PFSK-1 (cell line): Measurements from ENCODE around the gene TRPM2.

ENCODE experiments used
- FOXP2 ChIP-seq: optimal IDR thresholded peaks from 2 replicates; pipeline ENCODE3; 2011; ENCODE audit warnings: borderline replicate concordance, control low read depth, inconsistent platforms; ENCODE audit not compliant: insufficient read depth; ENCODE audit errors: extremely low read length, extremely low read depth
- POLR2AphosphoS5 ChIP-seq: IDR thresholded peaks from 2 replicates; pipeline ENCODE4 v1.6.1; 2012; ENCODE audit warnings: low read depth, mild to moderate bottlenecking, control low read depth, low read length, moderate library complexity
- SIN3A ChIP-seq: IDR thresholded peaks from 2 replicates; pipeline ENCODE4 v1.6.1; 2012; ENCODE audit warnings: mild to moderate bottlenecking, low read length, moderate library complexity, borderline replicate concordance; ENCODE audit not compliant: insufficient read depth
- TAF1 ChIP-seq: IDR thresholded peaks from 2 replicates; pipeline ENCODE4 v1.6.1; 2012; ENCODE audit warnings: low read length, control low read depth, borderline replicate concordance; ENCODE audit not compliant: insufficient read depth
- TF ChIP-seq, protein P1 (sequence below), 2 experiments: IDR thresholded peaks; 2 replicates each; pipeline versions ENCODE4 v1.6.1 to v1.8.0; 2011 to 2012; ENCODE audit warnings: low read depth in 2 of 2, low read length in 2 of 2, control low read depth in 1 of 2, inconsistent platforms in 1 of 2, mild to moderate bottlenecking in 1 of 2, moderate library complexity in 1 of 2; ENCODE audit not compliant: insufficient read depth in 1 of 2

The TRPM2 gene

DNA sequence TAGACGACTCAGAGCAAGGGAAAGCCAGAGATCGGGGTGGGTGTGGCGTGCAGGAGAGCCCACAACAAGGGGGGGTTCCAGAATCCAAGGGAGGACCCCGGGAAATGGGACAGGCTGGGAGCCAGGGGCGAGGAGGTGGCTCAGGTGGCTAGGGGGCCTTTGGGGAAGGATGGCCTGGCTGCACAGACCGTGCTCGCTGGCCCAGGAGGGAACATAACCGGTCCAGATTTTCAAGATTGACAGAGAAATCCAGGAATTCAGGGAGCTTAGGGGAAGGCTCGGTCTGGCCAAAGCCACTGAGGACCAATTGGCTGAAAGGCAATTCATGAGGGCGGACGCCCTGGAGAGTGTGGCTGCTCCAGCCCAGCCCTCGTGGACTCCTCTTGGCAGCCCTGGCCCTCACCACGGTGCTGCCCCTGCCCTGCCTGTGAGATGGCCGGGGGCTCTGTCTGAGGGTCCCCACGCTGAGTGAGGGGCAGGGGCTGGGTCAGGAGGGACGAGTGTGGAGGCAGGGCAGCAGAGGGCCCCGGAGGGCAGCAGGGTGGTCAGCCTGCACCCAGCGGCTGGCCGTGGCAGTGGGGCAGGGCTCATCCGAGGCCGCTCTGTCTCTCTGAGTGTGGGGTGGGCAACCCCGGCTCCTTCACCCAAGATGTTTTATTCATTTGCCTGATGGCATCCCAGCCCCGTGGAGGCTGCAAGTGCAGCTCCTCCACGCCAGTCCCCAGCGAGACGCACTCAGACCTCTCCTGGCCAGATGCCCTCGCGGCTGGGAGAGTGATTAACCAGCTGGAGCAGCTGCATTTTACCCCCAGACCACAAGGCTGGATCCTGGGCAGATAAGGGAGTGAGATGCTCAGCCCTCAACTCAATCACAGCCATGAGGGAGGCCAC, 96.3 kb downstream of the TRPM2 start:
- TF ChIP-seq FOXP2 (no peak), SIN3A (no peak), POLR2AphosphoS5 (no peak), TAF1 (no peak)
- TF ChIP-seq, protein P1, sequence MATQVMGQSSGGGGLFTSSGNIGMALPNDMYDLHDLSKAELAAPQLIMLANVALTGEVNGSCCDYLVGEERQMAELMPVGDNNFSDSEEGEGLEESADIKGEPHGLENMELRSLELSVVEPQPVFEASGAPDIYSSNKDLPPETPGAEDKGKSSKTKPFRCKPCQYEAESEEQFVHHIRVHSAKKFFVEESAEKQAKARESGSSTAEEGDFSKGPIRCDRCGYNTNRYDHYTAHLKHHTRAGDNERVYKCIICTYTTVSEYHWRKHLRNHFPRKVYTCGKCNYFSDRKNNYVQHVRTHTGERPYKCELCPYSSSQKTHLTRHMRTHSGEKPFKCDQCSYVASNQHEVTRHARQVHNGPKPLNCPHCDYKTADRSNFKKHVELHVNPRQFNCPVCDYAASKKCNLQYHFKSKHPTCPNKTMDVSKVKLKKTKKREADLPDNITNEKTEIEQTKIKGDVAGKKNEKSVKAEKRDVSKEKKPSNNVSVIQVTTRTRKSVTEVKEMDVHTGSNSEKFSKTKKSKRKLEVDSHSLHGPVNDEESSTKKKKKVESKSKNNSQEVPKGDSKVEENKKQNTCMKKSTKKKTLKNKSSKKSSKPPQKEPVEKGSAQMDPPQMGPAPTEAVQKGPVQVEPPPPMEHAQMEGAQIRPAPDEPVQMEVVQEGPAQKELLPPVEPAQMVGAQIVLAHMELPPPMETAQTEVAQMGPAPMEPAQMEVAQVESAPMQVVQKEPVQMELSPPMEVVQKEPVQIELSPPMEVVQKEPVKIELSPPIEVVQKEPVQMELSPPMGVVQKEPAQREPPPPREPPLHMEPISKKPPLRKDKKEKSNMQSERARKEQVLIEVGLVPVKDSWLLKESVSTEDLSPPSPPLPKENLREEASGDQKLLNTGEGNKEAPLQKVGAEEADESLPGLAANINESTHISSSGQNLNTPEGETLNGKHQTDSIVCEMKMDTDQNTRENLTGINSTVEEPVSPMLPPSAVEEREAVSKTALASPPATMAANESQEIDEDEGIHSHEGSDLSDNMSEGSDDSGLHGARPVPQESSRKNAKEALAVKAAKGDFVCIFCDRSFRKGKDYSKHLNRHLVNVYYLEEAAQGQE (IDR thresholded peaks at IDR 0.05; ENCODE audit: insufficient read depth in 1 of 2, low read depth in 2 of 2, low read length in 2 of 2), result no peak

DNA sequence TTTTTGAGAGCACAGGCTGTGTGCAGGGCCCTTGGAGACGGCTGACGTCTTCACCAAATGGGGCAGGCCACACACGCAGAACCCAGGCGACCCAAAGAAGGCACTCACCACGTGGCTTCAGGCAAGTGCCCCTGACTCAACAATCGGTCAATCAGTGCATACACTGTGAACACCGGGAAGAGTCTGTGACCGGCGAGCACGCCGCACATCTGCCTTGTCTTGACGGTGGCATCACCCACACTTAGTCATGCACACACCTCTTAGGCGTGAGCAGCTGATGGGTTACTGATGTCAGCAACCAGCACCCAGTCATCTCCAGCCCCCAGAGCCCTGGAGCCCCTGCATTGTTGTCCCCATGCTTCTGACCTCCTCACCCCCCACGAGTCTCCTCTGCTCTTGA, 97.0 kb downstream of the TRPM2 start:
- TF ChIP-seq TAF1, result no peak
- no peak for TF ChIP-seq POLR2AphosphoS5
- no peak for TF ChIP-seq SIN3A
- TF ChIP-seq, protein P1 (IDR thresholded peaks at IDR 0.05; ENCODE audit: insufficient read depth in 1 of 2, low read depth in 2 of 2, low read length in 2 of 2), result no peak
- TF ChIP-seq FOXP2, result no peak

DNA sequence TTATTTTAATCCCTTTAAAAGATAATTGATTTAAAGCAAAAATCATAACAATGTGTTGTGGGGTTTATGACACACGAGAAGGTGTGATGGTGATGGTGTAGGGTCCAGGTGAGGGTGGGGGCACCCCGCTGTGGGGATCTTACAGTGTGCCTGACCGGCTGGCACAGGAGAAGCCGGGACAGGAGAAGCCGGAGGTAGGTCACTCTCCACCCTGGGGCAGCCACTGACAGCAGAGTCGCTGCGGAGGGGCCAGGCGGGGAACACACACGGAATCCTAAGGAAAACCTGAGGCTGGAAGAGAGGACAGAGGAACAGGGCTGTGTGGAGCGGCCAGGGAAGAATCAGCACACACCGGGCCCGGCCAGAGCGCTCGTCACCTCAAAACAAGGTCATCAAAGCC, 97.6 kb downstream of the TRPM2 start:
- no peak for TF ChIP-seq SIN3A
- no peak for TF ChIP-seq POLR2AphosphoS5
- TF ChIP-seq, protein P1 (IDR thresholded peaks at IDR 0.05; ENCODE audit: insufficient read depth in 1 of 2, low read depth in 2 of 2, low read length in 2 of 2), result no peak
- no peak for TF ChIP-seq FOXP2
- no peak for TF ChIP-seq TAF1

DNA sequence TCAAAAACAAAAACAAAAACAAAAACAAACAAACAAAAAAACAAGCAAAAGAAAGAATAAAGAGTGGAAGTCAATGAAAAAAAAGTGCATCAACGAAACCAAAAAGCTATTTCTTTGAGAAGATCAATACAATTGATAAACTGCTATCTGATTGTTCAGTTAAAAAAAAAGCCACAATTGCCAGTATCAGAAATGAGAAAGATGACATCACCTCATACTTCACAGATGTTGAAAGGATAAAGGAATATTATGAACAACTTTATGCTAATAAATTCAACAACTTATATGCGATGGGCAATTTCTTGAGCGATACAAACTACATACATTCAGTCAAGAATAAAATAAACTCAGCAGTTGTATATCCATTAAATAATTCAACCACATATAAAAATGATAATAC, 99.7 kb downstream of the TRPM2 start:
- TF ChIP-seq TAF1 (no peak), SIN3A (no peak), FOXP2 (no peak), POLR2AphosphoS5 (no peak)
- TF ChIP-seq, protein P1 (IDR thresholded peaks at IDR 0.05; ENCODE audit: insufficient read depth in 1 of 2, low read depth in 2 of 2, low read length in 2 of 2), result no peak

DNA sequence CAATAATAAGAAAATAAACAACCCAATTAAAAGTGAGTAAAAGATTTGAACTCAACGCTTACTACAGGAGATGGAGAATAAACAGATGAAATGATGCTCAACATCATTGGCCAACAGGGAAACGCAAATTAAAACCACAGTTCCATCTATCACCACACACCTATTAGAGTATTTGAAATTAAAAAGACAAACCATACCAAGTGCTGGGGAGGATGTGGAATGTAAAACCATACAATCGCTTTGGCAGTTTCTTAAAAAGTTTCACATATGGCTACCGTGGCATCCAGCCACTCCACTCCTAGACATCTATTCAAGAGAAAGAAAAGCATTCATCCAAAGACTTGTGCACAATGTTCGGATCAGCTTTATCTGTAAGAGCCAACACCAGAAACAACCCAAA, 100.6 kb downstream of the TRPM2 start:
- no peak for TF ChIP-seq FOXP2
- TF ChIP-seq, protein P1 (IDR thresholded peaks at IDR 0.05; ENCODE audit: insufficient read depth in 1 of 2, low read depth in 2 of 2, low read length in 2 of 2), result no peak
- TF ChIP-seq POLR2AphosphoS5, result no peak
- TF ChIP-seq SIN3A, result no peak
- TF ChIP-seq TAF1, result no peak
